ENCODE measurements around the gene SVOPL. TPM values are rescaled to one million over a fixed set of nuclear protein-coding genes. Genes with fewer than 3 reads are reported as not detected.

The SVOPL gene
- polyA plus RNA-seq, 3 donors = not detected

- no peaks in the 10 kb centered on the region for H3K27me3 ChIP-seq (ENCODE audit: control insufficient read depth in 2 of 2, insufficient read depth in 2 of 2, low read length in 2 of 2)
- H3K4me3 ChIP-seq (replicated peaks in 1 of 3; ENCODE audit: low read depth in 2 of 3, low read length in 3 of 3) = no peak overlapping the region
- no peak overlapping the region for H3K9ac ChIP-seq (ENCODE audit: insufficient read depth, low read length, poor library complexity, severe bottlenecking)
- TF ChIP-seq, protein P1, sequence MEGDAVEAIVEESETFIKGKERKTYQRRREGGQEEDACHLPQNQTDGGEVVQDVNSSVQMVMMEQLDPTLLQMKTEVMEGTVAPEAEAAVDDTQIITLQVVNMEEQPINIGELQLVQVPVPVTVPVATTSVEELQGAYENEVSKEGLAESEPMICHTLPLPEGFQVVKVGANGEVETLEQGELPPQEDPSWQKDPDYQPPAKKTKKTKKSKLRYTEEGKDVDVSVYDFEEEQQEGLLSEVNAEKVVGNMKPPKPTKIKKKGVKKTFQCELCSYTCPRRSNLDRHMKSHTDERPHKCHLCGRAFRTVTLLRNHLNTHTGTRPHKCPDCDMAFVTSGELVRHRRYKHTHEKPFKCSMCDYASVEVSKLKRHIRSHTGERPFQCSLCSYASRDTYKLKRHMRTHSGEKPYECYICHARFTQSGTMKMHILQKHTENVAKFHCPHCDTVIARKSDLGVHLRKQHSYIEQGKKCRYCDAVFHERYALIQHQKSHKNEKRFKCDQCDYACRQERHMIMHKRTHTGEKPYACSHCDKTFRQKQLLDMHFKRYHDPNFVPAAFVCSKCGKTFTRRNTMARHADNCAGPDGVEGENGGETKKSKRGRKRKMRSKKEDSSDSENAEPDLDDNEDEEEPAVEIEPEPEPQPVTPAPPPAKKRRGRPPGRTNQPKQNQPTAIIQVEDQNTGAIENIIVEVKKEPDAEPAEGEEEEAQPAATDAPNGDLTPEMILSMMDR (IDR thresholded peaks at IDR 0.05) = no peak
- Mint-ChIP-seq H3K9me3 (peaks cover 35 to 71% (median 59%) of the 10 kb centered on the region in 7 donors), H3K36me3 (peaks cover 81 to 95% of the 10 kb centered on the region in 2 donors), H3K27me3 (ENCODE audit: low read depth in 3 of 3) (peaks cover 0 to 2% (median 2%) of the 10 kb centered on the region in 3 donors), H3K27ac (no peak overlapping the region), H3K4me1 (no peaks in the 10 kb centered on the region), H3K4me3 (no peak overlapping the region)
- H3K4me2 ChIP-seq (replicated peaks; ENCODE audit: extremely low read depth, low read length, poor library complexity, severe bottlenecking) = no peak overlapping the region
- H3K79me2 ChIP-seq (ENCODE audit: insufficient read depth, low read length) = peaks cover under 1% of the 10 kb centered on the region
- no peak for DNase-seq
- WGBS (ENCODE audit: insufficient coverage) = 100% methylated on average over 3 of the region's 4 CpGs
- intact Hi-C loops (cut with micrococcal nuclease) = no loop called here
- peaks cover 86 to 100% of the 10 kb centered on the region in 2 donors for H3K36me3 ChIP-seq (replicated peaks in 1 of 2; ENCODE audit: control insufficient read depth in 1 of 2, insufficient read depth in 2 of 2, low read length in 2 of 2)
- H2AFZ ChIP-seq (ENCODE audit: insufficient read depth, low read depth, low read length, poor library complexity, severe bottlenecking) = no peak overlapping the region
- H3K9me3 ChIP-seq (replicated peaks in 1 of 2; ENCODE audit: control insufficient read depth in 1 of 2, insufficient read depth in 1 of 2, low read length in 2 of 2) = peaks cover 54 to 78% of the 10 kb centered on the region in 2 donors
- no peak overlapping the region for H3K27ac ChIP-seq (ENCODE audit: low read depth in 1 of 2, low read length in 2 of 2)
- H3K4me1 ChIP-seq (ENCODE audit: control insufficient read depth in 1 of 2, insufficient read depth in 2 of 2, low read length in 2 of 2) = no peaks in the 10 kb centered on the region
- H4K20me1 ChIP-seq (ENCODE audit: insufficient read depth, low read length) = no peaks in the 10 kb centered on the region
These were observed 146.5 kb downstream of the SVOPL start for GRCh38 chr7:138554674-138555073.

GRCh38 chr7:138553805-138554204 is 147.4 kb downstream of the SVOPL start:
- Mint-ChIP-seq H3K36me3 (peaks cover 80 to 93% of the 10 kb centered on the region in 2 donors), H3K9me3 (peaks cover 36 to 65% (median 53%) of the 10 kb centered on the region in 7 donors), H3K27ac (peak overlapping the region in 1 of 7 donors; percentile 76), H3K27me3 (ENCODE audit: low read depth in 3 of 3) (peaks cover 0 to 2% (median 1%) of the 10 kb centered on the region in 3 donors), H3K4me3 (no peak overlapping the region), H3K4me1 (no peaks in the 10 kb centered on the region)
- H2AFZ ChIP-seq (ENCODE audit: insufficient read depth, low read depth, low read length, poor library complexity, severe bottlenecking) = no peak overlapping the region
- H3K9me3 ChIP-seq (replicated peaks in 1 of 2; ENCODE audit: control insufficient read depth in 1 of 2, insufficient read depth in 1 of 2, low read length in 2 of 2) = peaks cover 45 to 69% of the 10 kb centered on the region in 2 donors
- H3K4me1 ChIP-seq (ENCODE audit: control insufficient read depth in 1 of 2, insufficient read depth in 2 of 2, low read length in 2 of 2) = no peaks in the 10 kb centered on the region
- no peaks in the 10 kb centered on the region for H4K20me1 ChIP-seq (ENCODE audit: insufficient read depth, low read length)
- WGBS (ENCODE audit: insufficient coverage) = no CpG with 5 or more reads among the region's 4 CpGs
- no peak for DNase-seq
- no peak overlapping the region for H3K4me3 ChIP-seq (replicated peaks in 1 of 3; ENCODE audit: low read depth in 2 of 3, low read length in 3 of 3)
- TF ChIP-seq, protein P1 (IDR thresholded peaks at IDR 0.05) = no peak
- no peak overlapping the region for H3K9ac ChIP-seq (ENCODE audit: insufficient read depth, low read length, poor library complexity, severe bottlenecking)
- no peak overlapping the region for H3K27ac ChIP-seq (ENCODE audit: low read depth in 1 of 2, low read length in 2 of 2)
- no peaks in the 10 kb centered on the region for H3K79me2 ChIP-seq (ENCODE audit: insufficient read depth, low read length)
- no peaks in the 10 kb centered on the region for H3K27me3 ChIP-seq (ENCODE audit: control insufficient read depth in 2 of 2, insufficient read depth in 2 of 2, low read length in 2 of 2)
- H3K36me3 ChIP-seq (replicated peaks in 1 of 2; ENCODE audit: control insufficient read depth in 1 of 2, insufficient read depth in 2 of 2, low read length in 2 of 2) = peaks cover 80 to 100% of the 10 kb centered on the region in 2 donors
- intact Hi-C loops (cut with micrococcal nuclease) = no loop called here
- no peak overlapping the region for H3K4me2 ChIP-seq (replicated peaks; ENCODE audit: extremely low read depth, low read length, poor library complexity, severe bottlenecking)

Measured in CD14-positive monocyte (primary cell).